HG03575 (cell line): Measurements from ENCODE around the gene SMC1A.
"Not testable (repeated sequence)": the region's sequence is repeated elsewhere in the genome, so short reads cannot be mapped to it uniquely, and the experiment has no call there.

Experiments used
- ATAC-seq: cut with Tn5 transposase; IDR thresholded peaks from one replicate; pipeline ENCODE4 v1.9.1; 2021; ENCODE audit not compliant: unreplicated experiment, insufficient number of reproducible peaks, low FRiP score; ENCODE audit errors: extremely low read depth

The SMC1A gene

GRCh38 chrX:53430231-53430630 is 7.8 kb upstream of the SMC1A start:
- no peak for ATAC-seq

- no peak for ATAC-seq
Measured at GRCh38 chrX:53429755-53430154, 7.3 kb upstream of the SMC1A start.

- ATAC-seq: no peak
Measured at GRCh38 chrX:53422861-53423306, 430 bp upstream of the SMC1A start, which contains the start of gene RIBC1. TSS of gene RIBC1 (plus strand) at chrX:53422873. CDS start at chrX:53426277, 3,404 bp downstream.

- ATAC-seq: no peak
Measured at GRCh38 chrX:53421772-53422085, 725 bp downstream of the SMC1A start.

- no peak for ATAC-seq
Measured at GRCh38 chrX:53421125-53421524, 1.3 kb downstream of the SMC1A start.

GRCh38 chrX:53420351-53420750 is 2.1 kb downstream of the SMC1A start:
- not testable (repeated sequence) for ATAC-seq

GRCh38 chrX:53412446-53412845 is 10.0 kb downstream of the SMC1A start:
- ATAC-seq: no peak

GRCh38 chrX:53403535-53403934 is 18.9 kb downstream of the SMC1A start:
- ATAC-seq: no peak

- ATAC-seq: no peak
Measured at GRCh38 chrX:53398216-53398615, 24.2 kb downstream of the SMC1A start.

GRCh38 chrX:53395605-53396298 is 26.7 kb downstream of the SMC1A start:
- ATAC-seq: no peak

- no peak for ATAC-seq
Measured at GRCh38 chrX:53383376-53384076, 38.9 kb downstream of the SMC1A start.

GRCh38 chrX:53379747-53380146 is 42.7 kb downstream of the SMC1A start:
- no peak for ATAC-seq

GRCh38 chrX:53379008-53379710 is 43.3 kb downstream of the SMC1A start:
- no peak for ATAC-seq

- no peak for ATAC-seq
Measured at GRCh38 chrX:53377464-53377863, 45.0 kb downstream of the SMC1A start.

- no peak for ATAC-seq
Measured at GRCh38 chrX:53376888-53377287, 45.6 kb downstream of the SMC1A start.

- no peak for ATAC-seq
Measured at GRCh38 chrX:53374923-53375322, 47.5 kb downstream of the SMC1A start.

GRCh38 chrX:53374222-53374820 is 48.1 kb downstream of the SMC1A start:
- no peak for ATAC-seq

- ATAC-seq: no peak
Measured at GRCh38 chrX:53373307-53373706, 49.1 kb downstream of the SMC1A start.

- ATAC-seq: not testable (repeated sequence)
Measured at GRCh38 chrX:53366454-53366853, 56.0 kb downstream of the SMC1A start.

GRCh38 chrX:53362449-53362848 is 60.0 kb downstream of the SMC1A start:
- no peak for ATAC-seq
